Neural cell (in vitro differentiated cells): ENCODE measurements around the gene KRTAP5-9.

Experiments
- CTCF ChIP-seq: fragments of 450-650 bp; IDR thresholded peaks from 2 replicates; pipeline ENCODE4 v1.5.1; 2014; ENCODE audit warnings: antibody characterized with exemption, mild to moderate bottlenecking, moderate library complexity; ENCODE audit not compliant: poor library complexity, severe bottlenecking
- POLR2AphosphoS5 ChIP-seq: IDR thresholded peaks from 2 replicates; pipeline ENCODE4 v1.6.1; 2012
- RAD21 ChIP-seq: fragments of 450-650 bp; conservative IDR thresholded peaks from 2 replicates; pipeline ENCODE4 v1.6.1; 2014; ENCODE audit warnings: antibody characterized with exemption, mild to moderate bottlenecking, moderate library complexity

- no peak for TF ChIP-seq CTCF
- no peak for TF ChIP-seq POLR2AphosphoS5
- no peak for TF ChIP-seq RAD21
These were observed 47.6 kb upstream of the KRTAP5-9 start for GRCh38 chr11:71500601-71501021.
